PC-9 (cell line): ENCODE data around the gene COL20A1.

Experiments used
- EZH2 ChIP-seq: fragments of 200-600 bp; sonication (generic); IDR thresholded peaks from 2 replicates; pipeline ENCODE4 v1.8.0; 2017; ENCODE audit warnings: antibody characterized with exemption, low read depth
- TF ChIP-seq, protein P1 (sequence below): fragments of 200-600 bp; sonication (generic); conservative IDR thresholded peaks from 2 replicates; pipeline ENCODE4 v1.6.1; 2017; ENCODE audit warnings: mixed run types, antibody characterized with exemption, mild to moderate bottlenecking, moderate library complexity

DNA sequence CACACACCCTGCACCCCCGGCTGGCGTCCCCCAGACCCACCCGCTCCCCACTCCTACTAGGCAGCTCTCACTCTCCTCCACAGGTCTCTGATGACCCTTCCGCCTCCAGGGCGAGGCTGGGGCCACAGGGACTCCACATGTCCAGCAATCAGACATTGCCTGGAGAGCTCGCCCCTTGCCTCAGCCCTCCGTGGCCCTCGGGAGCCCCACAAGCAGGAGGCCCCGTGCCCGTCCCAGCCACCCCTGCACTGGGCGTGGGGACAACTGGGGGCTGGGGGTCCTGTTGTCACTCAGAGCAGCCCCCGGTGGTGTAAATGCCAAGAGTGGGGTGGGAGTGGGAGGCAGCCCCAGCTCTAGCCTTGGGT, 1.5 kb downstream of the COL20A1 start:
- no peak for TF ChIP-seq EZH2
- TF ChIP-seq, protein P1, sequence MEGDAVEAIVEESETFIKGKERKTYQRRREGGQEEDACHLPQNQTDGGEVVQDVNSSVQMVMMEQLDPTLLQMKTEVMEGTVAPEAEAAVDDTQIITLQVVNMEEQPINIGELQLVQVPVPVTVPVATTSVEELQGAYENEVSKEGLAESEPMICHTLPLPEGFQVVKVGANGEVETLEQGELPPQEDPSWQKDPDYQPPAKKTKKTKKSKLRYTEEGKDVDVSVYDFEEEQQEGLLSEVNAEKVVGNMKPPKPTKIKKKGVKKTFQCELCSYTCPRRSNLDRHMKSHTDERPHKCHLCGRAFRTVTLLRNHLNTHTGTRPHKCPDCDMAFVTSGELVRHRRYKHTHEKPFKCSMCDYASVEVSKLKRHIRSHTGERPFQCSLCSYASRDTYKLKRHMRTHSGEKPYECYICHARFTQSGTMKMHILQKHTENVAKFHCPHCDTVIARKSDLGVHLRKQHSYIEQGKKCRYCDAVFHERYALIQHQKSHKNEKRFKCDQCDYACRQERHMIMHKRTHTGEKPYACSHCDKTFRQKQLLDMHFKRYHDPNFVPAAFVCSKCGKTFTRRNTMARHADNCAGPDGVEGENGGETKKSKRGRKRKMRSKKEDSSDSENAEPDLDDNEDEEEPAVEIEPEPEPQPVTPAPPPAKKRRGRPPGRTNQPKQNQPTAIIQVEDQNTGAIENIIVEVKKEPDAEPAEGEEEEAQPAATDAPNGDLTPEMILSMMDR: no peak
